Measurements from ENCODE around the gene SCARB1. TPM values are rescaled to one million over a fixed set of nuclear protein-coding genes. Genes with fewer than 3 reads are reported as not detected.

The SCARB1 gene
- total and polyA plus RNA-seq, 2 experiments from 2014 or later, result 31.0 to 62.5 TPM

- TF ChIP-seq JUNB (IDR thresholded peaks at IDR 0.05; ENCODE audit: unreplicated experiment) (no peak), EZH2phosphoT487 (IDR thresholded peaks at IDR 0.05; ENCODE audit: unreplicated experiment) (no peak), CREB1 (CRISPR knock-in tag; IDR thresholded peaks at IDR 0.05; ENCODE audit: low read depth) (no peak), CTCF (conservative IDR thresholded peaks at IDR 0.05; ENCODE audit: low read depth in 2 of 2) (no peak), ZNF462 (CRISPR knock-in tag; IDR thresholded peaks at IDR 0.05) (no peak)
- TF ChIP-seq, protein P1, sequence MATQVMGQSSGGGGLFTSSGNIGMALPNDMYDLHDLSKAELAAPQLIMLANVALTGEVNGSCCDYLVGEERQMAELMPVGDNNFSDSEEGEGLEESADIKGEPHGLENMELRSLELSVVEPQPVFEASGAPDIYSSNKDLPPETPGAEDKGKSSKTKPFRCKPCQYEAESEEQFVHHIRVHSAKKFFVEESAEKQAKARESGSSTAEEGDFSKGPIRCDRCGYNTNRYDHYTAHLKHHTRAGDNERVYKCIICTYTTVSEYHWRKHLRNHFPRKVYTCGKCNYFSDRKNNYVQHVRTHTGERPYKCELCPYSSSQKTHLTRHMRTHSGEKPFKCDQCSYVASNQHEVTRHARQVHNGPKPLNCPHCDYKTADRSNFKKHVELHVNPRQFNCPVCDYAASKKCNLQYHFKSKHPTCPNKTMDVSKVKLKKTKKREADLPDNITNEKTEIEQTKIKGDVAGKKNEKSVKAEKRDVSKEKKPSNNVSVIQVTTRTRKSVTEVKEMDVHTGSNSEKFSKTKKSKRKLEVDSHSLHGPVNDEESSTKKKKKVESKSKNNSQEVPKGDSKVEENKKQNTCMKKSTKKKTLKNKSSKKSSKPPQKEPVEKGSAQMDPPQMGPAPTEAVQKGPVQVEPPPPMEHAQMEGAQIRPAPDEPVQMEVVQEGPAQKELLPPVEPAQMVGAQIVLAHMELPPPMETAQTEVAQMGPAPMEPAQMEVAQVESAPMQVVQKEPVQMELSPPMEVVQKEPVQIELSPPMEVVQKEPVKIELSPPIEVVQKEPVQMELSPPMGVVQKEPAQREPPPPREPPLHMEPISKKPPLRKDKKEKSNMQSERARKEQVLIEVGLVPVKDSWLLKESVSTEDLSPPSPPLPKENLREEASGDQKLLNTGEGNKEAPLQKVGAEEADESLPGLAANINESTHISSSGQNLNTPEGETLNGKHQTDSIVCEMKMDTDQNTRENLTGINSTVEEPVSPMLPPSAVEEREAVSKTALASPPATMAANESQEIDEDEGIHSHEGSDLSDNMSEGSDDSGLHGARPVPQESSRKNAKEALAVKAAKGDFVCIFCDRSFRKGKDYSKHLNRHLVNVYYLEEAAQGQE (IDR thresholded peaks at IDR 0.05; ENCODE audit: unreplicated experiment), result no peak
- Mint-ChIP-seq H3K27me3 (ENCODE audit: insufficient read depth, low read depth, poor library complexity) (peaks cover 9% of the 10 kb centered on the region), H3K4me1 (no peaks in the 10 kb centered on the region), H3K27ac (no peak overlapping the region), H3K9me3 (peaks cover 35% of the 10 kb centered on the region), H3K4me3 (no peak overlapping the region), H3K36me3 (ENCODE audit: low read depth) (peaks cover 14% of the 10 kb centered on the region)
- H3K4me2 ChIP-seq, result no peak overlapping the region
- H3K4me3 ChIP-seq, result no peak overlapping the region
- ATAC-seq (no peak), DNase-seq (ENCODE audit: low spot score) (no peak)
- no peaks in the 10 kb centered on the region for H3K79me2 ChIP-seq (replicated peaks; ENCODE audit: insufficient read depth)
- H4K20me1 ChIP-seq (replicated peaks; ENCODE audit: insufficient read depth), result no peaks in the 10 kb centered on the region
- no peaks in the 10 kb centered on the region for H3K9me2 ChIP-seq (ENCODE audit: insufficient read depth)
- no peaks in the 10 kb centered on the region for H3K27me3 ChIP-seq (ENCODE audit: insufficient read depth)
- no peaks in the 10 kb centered on the region for H3F3A ChIP-seq (replicated peaks; ENCODE audit: low read depth)
- H3K36me3 ChIP-seq (ENCODE audit: insufficient read depth), result no peaks in the 10 kb centered on the region
- H3K4me1 ChIP-seq (ENCODE audit: insufficient read depth), result no peaks in the 10 kb centered on the region; the same call in 1 of the 2 replicates
- no peak overlapping the region for H2AFZ ChIP-seq
- H3K27ac ChIP-seq (ENCODE audit: low read depth), result no peak overlapping the region
These were observed 97.8 kb downstream of the SCARB1 start for GRCh38 chr12:124765581-124766489.

All from GM23338 (cell line).